Erythroblast (primary cell): ENCODE results near the gene SOBP.

Experiments
- DNase-seq, 2 experiments: peaks; one replicate each; lab custom pipeline; 2025; lab: John Stamatoyannopoulos, UW
- GATA1 ChIP-seq: IDR thresholded peaks from 2 replicates; pipeline ENCODE4 v1.6.1; 2011; ENCODE audit warnings: low read depth, mild to moderate bottlenecking, control low read depth, low read length, moderate library complexity
- POLR2A ChIP-seq: IDR thresholded peaks from 2 replicates; pipeline ENCODE4 v1.6.1; 2011; ENCODE audit warnings: mild to moderate bottlenecking, low read length

The SOBP gene

GRCh38 chr6:107531868-107532267 lies 42.0 kb downstream of the SOBP start:
- TF ChIP-seq GATA1 (no peak), POLR2A (no peak)
- DNase-seq: no peak

GRCh38 chr6:107532706-107533105 lies 42.8 kb downstream of the SOBP start:
- no peak for DNase-seq
- no peak for TF ChIP-seq POLR2A
- no peak for TF ChIP-seq GATA1

- TF ChIP-seq POLR2A (no peak), GATA1 (no peak)
- no peak for DNase-seq
Measured at GRCh38 chr6:107533415-107534059, 43.6 kb downstream of the SOBP start.

- TF ChIP-seq GATA1: no peak
- no peak for TF ChIP-seq POLR2A
- no peak for DNase-seq
Measured at GRCh38 chr6:107534571-107535141, 44.7 kb downstream of the SOBP start.

GRCh38 chr6:107535626-107536025 lies 45.7 kb downstream of the SOBP start:
- DNase-seq: no peak

GRCh38 chr6:107536180-107536961 lies 46.5 kb downstream of the SOBP start:
- TF ChIP-seq POLR2A (no peak), GATA1 (no peak)
- DNase-seq: no peak

More at GRCh38 chr6:107535626-107536025, 45.7 kb downstream of the SOBP start:
- TF ChIP-seq POLR2A (no peak), GATA1 (no peak)

GRCh38 chr6:107537559-107537958 lies 47.6 kb downstream of the SOBP start:
- no peak for DNase-seq
- TF ChIP-seq GATA1: no peak
- no peak for TF ChIP-seq POLR2A

GRCh38 chr6:107538856-107539387 lies 49.0 kb downstream of the SOBP start:
- TF ChIP-seq POLR2A: no peak
- no peak for TF ChIP-seq GATA1
- DNase-seq: no peak

- TF ChIP-seq POLR2A: no peak
- no peak for TF ChIP-seq GATA1
- DNase-seq: peak in 1 of 2 experiments; percentile 5
Measured at GRCh38 chr6:107539409-107539808, 49.5 kb downstream of the SOBP start.

- no peak for DNase-seq
- TF ChIP-seq GATA1: no peak
- TF ChIP-seq POLR2A: no peak
Measured at GRCh38 chr6:107539849-107540464, 50.0 kb downstream of the SOBP start.

- no peak for TF ChIP-seq POLR2A
- TF ChIP-seq GATA1: no peak
- DNase-seq: no peak
Measured at GRCh38 chr6:107540465-107540857, 50.5 kb downstream of the SOBP start.

- no peak for TF ChIP-seq POLR2A
- TF ChIP-seq GATA1: no peak
- DNase-seq: no peak
Measured at GRCh38 chr6:107542192-107542668, 52.3 kb downstream of the SOBP start.

- no peak for DNase-seq
- no peak for TF ChIP-seq POLR2A
- TF ChIP-seq GATA1: no peak
Measured at GRCh38 chr6:107543088-107543487, 53.2 kb downstream of the SOBP start.
